GM23248 (cell line): ENCODE data around the gene ZNF622. TPM values are rescaled to one million over a fixed set of nuclear protein-coding genes. Genes with fewer than 3 reads are reported as not detected.
A peak's percentile ranks its signal among the peaks of the same experiment; 100 is the strongest.

ENCODE experiments used
- DNase-seq: peaks from one replicate; pipeline ENCODE4 v3.0.0-alpha.2; 2015
- H2AFZ ChIP-seq: fragments of 200-600 bp; sonication (generic); 2 replicates; pipeline ENCODE4 v1.6.1; 2016; ENCODE audit warnings: antibody characterized with exemption
- H3F3A ChIP-seq: fragments of 200-600 bp; sonication (generic); 2 replicates; pipeline ENCODE4 v1.6.1; 2016; ENCODE audit warnings: mild to moderate bottlenecking, antibody characterized with exemption, mixed run types; ENCODE audit not compliant: insufficient read depth
- H3K27ac ChIP-seq: fragments of 200-600 bp; sonication (generic); 2 replicates; pipeline ENCODE4 v1.5.1; 2016; ENCODE audit warnings: mild to moderate bottlenecking
- H3K27me3 ChIP-seq: fragments of 200-600 bp; sonication (generic); replicated peaks from 2 replicates; pipeline ENCODE4 v1.6.1; 2016; ENCODE audit warnings: mild to moderate bottlenecking; ENCODE audit not compliant: insufficient read depth
- H3K36me3 ChIP-seq: fragments of 200-600 bp; sonication (generic); 2 replicates; pipeline ENCODE4 v1.6.1; 2016; ENCODE audit warnings: low read depth, mild to moderate bottlenecking
- H3K4me1 ChIP-seq: fragments of 200-600 bp; sonication (generic); 2 replicates; pipeline ENCODE4 v1.6.1; 2016; ENCODE audit warnings: mild to moderate bottlenecking; ENCODE audit not compliant: insufficient read depth
- H3K4me2 ChIP-seq: fragments of 200-600 bp; sonication (generic); one replicate; pipeline ENCODE4 v1.6.1; 2016; ENCODE audit warnings: mild to moderate bottlenecking; ENCODE audit not compliant: unreplicated experiment
- H3K4me3 ChIP-seq: fragments of 200-600 bp; sonication (generic); 2 replicates; pipeline ENCODE4 v1.5.1; 2016; ENCODE audit warnings: mild to moderate bottlenecking
- H3K79me2 ChIP-seq: fragments of 200-600 bp; sonication (generic); 2 replicates; pipeline ENCODE4 v1.6.1; 2016; ENCODE audit warnings: mild to moderate bottlenecking; ENCODE audit not compliant: insufficient read depth
- H3K9ac ChIP-seq: fragments of 200-600 bp; sonication (generic); 2 replicates; pipeline ENCODE4 v1.6.1; 2016; ENCODE audit warnings: mild to moderate bottlenecking
- H3K9me2 ChIP-seq: fragments of 200-600 bp; sonication (generic); 2 replicates; pipeline ENCODE4 v1.6.1; 2016; ENCODE audit warnings: mixed run types, mild to moderate bottlenecking, moderate library complexity; ENCODE audit not compliant: insufficient read depth
- H3K9me3 ChIP-seq: fragments of 200-600 bp; sonication (generic); one replicate; pipeline ENCODE4 v1.6.1; 2017; ENCODE audit warnings: low read depth
- H4K20me1 ChIP-seq: fragments of 200-600 bp; sonication (generic); 2 replicates; pipeline ENCODE4 v1.6.0; 2016; ENCODE audit not compliant: insufficient read depth
- EZH2 ChIP-seq: fragments of 200-600 bp; sonication (generic); IDR thresholded peaks from 2 replicates; pipeline ENCODE4 v1.6.1; 2018; ENCODE audit warnings: antibody characterized with exemption, mild to moderate bottlenecking; ENCODE audit not compliant: insufficient read depth, poor library complexity, severe bottlenecking
- EZH2phosphoT487 ChIP-seq: fragments of 200-600 bp; sonication (generic); IDR thresholded peaks from 2 replicates; pipeline ENCODE4 v1.6.1; 2018; ENCODE audit warnings: antibody characterized with exemption, moderate library complexity, mild to moderate bottlenecking, low read depth; ENCODE audit not compliant: insufficient read depth
- WGBS, 2 experiments: methylation state at CpG; one replicate each; pipeline ENCODE4 v1.1.6; 2015 to 2017; ENCODE audit warnings: low lambda C conversion rate in 2 of 2, low coverage in 1 of 2; ENCODE audit errors: missing lambda C conversion rate in 2 of 2; 5-methylcytosine and 5-hydroxymethylcytosine counted together
- in situ Hi-C: fragments of 300-500 bp; cut with MboI; formaldehyde crosslinking; loops from 2 replicates; pipeline ENCODE4 v1.15.0; 2020
- polyA plus RNA-seq: library from polyadenylated mRNA; unstranded; fragments of >200 nt; fragmentation: Nextera tagmentation; extraction: Ambion mirVana; gene quantifications from 2 replicates; pipeline ENCODE4 v1.2.1, GENCODE V29; 2016
- total RNA-seq: library from RNA; depleted of rRNA; stranded (reverse); fragments of >200 nt; shearing (Covaris generic); gene quantifications from 2 replicates; pipeline ENCODE4 v1.2.3, GENCODE V29; 2014

ZNF622 gene
- total and polyA plus RNA-seq, 2 experiments from 2014 or later = 52.1 to 58.1 TPM

GRCh38 chr5:16505904-16506303 lies 40.3 kb upstream of the ZNF622 start:
- H3K4me2 ChIP-seq = no peak overlapping the region
- WGBS, 2 experiments = 68% methylated on average over 6 of the region's 6 CpGs
- no peak overlapping the region for H3K27ac ChIP-seq
- H2AFZ ChIP-seq = no peak overlapping the region
- TF ChIP-seq EZH2phosphoT487 = no peak
- no peak for TF ChIP-seq EZH2
- no peak for DNase-seq
- no peak overlapping the region for H3K9ac ChIP-seq
- in situ Hi-C loops = no loop called here
- no peaks in the 10 kb centered on the region for H3K79me2 ChIP-seq
- no peaks in the 10 kb centered on the region for H4K20me1 ChIP-seq
- no peaks in the 10 kb centered on the region for H3K36me3 ChIP-seq
- no peaks in the 10 kb centered on the region for H3K9me2 ChIP-seq
- H3K9me3 ChIP-seq = no peaks in the 10 kb centered on the region
- H3K4me3 ChIP-seq = no peak overlapping the region
- peaks cover 17% of the 10 kb centered on the region for H3F3A ChIP-seq
- peaks cover 26% of the 10 kb centered on the region for H3K4me1 ChIP-seq
- H3K27me3 ChIP-seq = no peaks in the 10 kb centered on the region

- Histone ChIP-seq H3F3A (peaks cover 17% of the 10 kb centered on the region), H3K9me2 (no peaks in the 10 kb centered on the region), H3K4me3 (no peak overlapping the region), H4K20me1 (no peaks in the 10 kb centered on the region), H3K27ac (no peak overlapping the region), H3K9ac (no peak overlapping the region), H3K27me3 (no peaks in the 10 kb centered on the region), H3K36me3 (no peaks in the 10 kb centered on the region), H3K4me1 (peaks cover 26% of the 10 kb centered on the region), H3K9me3 (no peaks in the 10 kb centered on the region), H2AFZ (no peak overlapping the region), H3K79me2 (no peaks in the 10 kb centered on the region), H3K4me2 (no peak overlapping the region)
- DNase-seq = no peak
- 85 to 91% methylated on average over 17 of the region's 17 CpGs for WGBS, 2 experiments
- TF ChIP-seq EZH2phosphoT487 (no peak), EZH2 (no peak)
- in situ Hi-C loops = no loop called here
Measured at GRCh38 chr5:16505140-16505891, 39.7 kb upstream of the ZNF622 start.

GRCh38 chr5:16504571-16504970 lies 39.0 kb upstream of the ZNF622 start:
- Histone ChIP-seq H3F3A (peaks cover 17% of the 10 kb centered on the region), H3K9ac (no peak overlapping the region), H3K4me1 (peaks cover 26% of the 10 kb centered on the region), H3K9me2 (no peaks in the 10 kb centered on the region), H3K4me3 (no peak overlapping the region), H2AFZ (no peak overlapping the region), H3K27ac (no peak overlapping the region), H3K36me3 (no peaks in the 10 kb centered on the region), H3K9me3 (no peaks in the 10 kb centered on the region), H4K20me1 (no peaks in the 10 kb centered on the region), H3K79me2 (no peaks in the 10 kb centered on the region), H3K4me2 (no peak overlapping the region), H3K27me3 (no peaks in the 10 kb centered on the region)
- TF ChIP-seq EZH2phosphoT487 = no peak
- no peak for TF ChIP-seq EZH2
- 90 to 92% methylated on average over 10 of the region's 10 CpGs for WGBS, 2 experiments
- no peak for DNase-seq
- in situ Hi-C loops = no loop called here

DNA sequence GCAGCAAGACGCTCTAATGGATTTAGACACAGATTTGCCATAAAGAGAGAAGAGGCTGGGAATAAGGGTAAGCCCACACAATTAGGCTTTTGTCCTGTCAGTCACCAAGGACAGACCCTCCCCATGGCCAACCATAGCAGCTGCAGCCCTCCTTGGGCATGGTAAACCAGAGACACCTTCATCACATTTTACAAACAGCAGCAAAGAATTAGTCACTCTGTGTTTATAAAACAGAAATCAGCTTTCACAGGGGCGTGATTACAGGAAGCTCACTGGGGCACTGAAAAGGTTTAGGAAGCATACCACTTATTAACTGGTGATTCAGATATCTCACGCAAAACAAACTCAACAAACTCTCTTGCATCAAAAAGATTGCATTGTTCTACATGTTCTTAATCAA lies 37.3 kb upstream of the ZNF622 start:
- Histone ChIP-seq H3K9me2 (no peaks in the 10 kb centered on the region), H3K27ac (no peak overlapping the region), H3K4me2 (no peak overlapping the region), H3K9ac (no peak overlapping the region), H3F3A (peaks cover 10% of the 10 kb centered on the region), H3K36me3 (no peaks in the 10 kb centered on the region), H3K4me3 (no peak overlapping the region), H3K27me3 (no peaks in the 10 kb centered on the region), H2AFZ (no peak overlapping the region), H4K20me1 (no peaks in the 10 kb centered on the region), H3K79me2 (no peaks in the 10 kb centered on the region), H3K4me1 (peaks cover 9% of the 10 kb centered on the region), H3K9me3 (no peaks in the 10 kb centered on the region)
- 83 to 91% methylated on average over 3 of the region's 3 CpGs for WGBS, 2 experiments
- in situ Hi-C loops = no loop called here
- DNase-seq = peak; percentile 26
- TF ChIP-seq EZH2 = no peak
- TF ChIP-seq EZH2phosphoT487 = no peak

- no peaks in the 10 kb centered on the region for H3K4me1 ChIP-seq
- H3K9me3 ChIP-seq = no peaks in the 10 kb centered on the region
- H4K20me1 ChIP-seq = no peaks in the 10 kb centered on the region
- WGBS, 2 experiments = 76% methylated on average over 5 of the region's 5 CpGs
- no peaks in the 10 kb centered on the region for H3F3A ChIP-seq
- no peak overlapping the region for H3K4me3 ChIP-seq
- no peaks in the 10 kb centered on the region for H3K27me3 ChIP-seq
- no peak overlapping the region for H3K9ac ChIP-seq
- no peak overlapping the region for H3K27ac ChIP-seq
- H3K4me2 ChIP-seq = no peak overlapping the region
- H3K79me2 ChIP-seq = no peaks in the 10 kb centered on the region
- H2AFZ ChIP-seq = no peak overlapping the region
- in situ Hi-C loops = no loop called here
- TF ChIP-seq EZH2phosphoT487 = no peak
- DNase-seq = no peak
- no peaks in the 10 kb centered on the region for H3K36me3 ChIP-seq
- no peaks in the 10 kb centered on the region for H3K9me2 ChIP-seq
Measured at GRCh38 chr5:16500024-16500423, 34.4 kb upstream of the ZNF622 start.
